Transverse colon (tissue), 3 donors: ENCODE results near the gene CCDC197.

Experiments
- CTCF ChIP-seq, 5 experiments: fragments of 200-600 bp in 3 of 5; fragments of 450-650 bp in 2 of 5; sonication (generic) in 3 of 5; IDR thresholded peaks; 1 replicate in 2 of 5; 2 replicates in 3 of 5; pipeline ENCODE4 v1.5.1; 2016 to 2017; ENCODE audit warnings: antibody characterized with exemption in 5 of 5, inconsistent platforms in 3 of 5, mild to moderate bottlenecking in 2 of 5, moderate library complexity in 1 of 5
- EP300 ChIP-seq: sonication (generic); formaldehyde crosslinking; IDR thresholded peaks from one replicate; pipeline ENCODE4 v1.6.1; 2017; ENCODE audit warnings: antibody characterized with exemption, low read depth
- POLR2A ChIP-seq: fragments of 450-650 bp; IDR thresholded peaks from one replicate; pipeline ENCODE4 v1.6.1; 2016; ENCODE audit warnings: antibody characterized with exemption, mild to moderate bottlenecking, moderate library complexity

DNA sequence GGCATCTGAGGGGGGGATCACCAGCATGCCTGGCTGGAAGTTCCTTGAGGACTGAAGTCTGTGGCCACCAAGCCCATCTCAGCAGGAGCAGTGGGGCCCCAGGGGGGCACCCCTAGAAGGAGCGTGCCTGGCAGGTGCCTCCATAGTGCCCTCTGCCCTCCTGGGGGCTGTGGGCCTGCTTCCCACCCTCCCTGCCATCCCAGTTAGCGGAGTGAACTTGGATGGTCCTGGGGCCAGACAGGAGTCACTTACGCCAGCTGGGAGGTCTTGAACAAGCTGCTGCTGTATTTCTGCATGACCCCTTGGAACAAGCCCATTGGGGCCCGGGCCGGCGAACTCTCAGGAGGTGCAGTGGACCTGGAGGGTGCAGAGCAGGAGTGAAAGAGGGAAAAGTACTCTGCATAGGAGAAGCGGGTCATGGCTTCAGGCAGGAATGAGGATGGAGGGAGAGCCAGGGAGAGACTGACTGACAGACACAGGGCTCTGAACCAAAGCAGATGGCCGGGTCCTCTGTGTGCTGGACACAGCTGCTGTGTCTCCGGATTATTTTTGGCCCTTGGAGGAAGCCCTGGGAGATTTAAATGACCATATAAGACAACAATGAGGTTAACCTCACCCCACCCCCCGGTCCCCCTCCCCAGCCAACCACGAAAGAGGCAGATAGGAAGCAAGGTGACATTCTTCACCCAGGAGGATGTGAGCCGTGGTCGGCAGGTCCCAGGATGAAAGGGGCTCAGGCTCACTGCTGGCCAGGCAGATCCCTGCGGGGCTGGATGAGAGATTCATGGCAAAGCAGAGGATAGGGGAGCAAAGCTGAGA, 40.4 kb upstream of the CCDC197 start:
- TF ChIP-seq CTCF (IDR thresholded peaks at IDR 0.05) (no peak), POLR2A (no peak), EP300 (no peak)
